ENCODE results near the gene MEI4. TPM values are rescaled to one million over a fixed set of nuclear protein-coding genes. Genes with fewer than 3 reads are reported as not detected.

Gene MEI4
- total and polyA plus RNA-seq, 4 donors, result 0.12 to 0.13 TPM; not detected in 2

GRCh38 chr6:77773157-77773822 lies 120.5 kb downstream of the MEI4 start:
- intact Hi-C loops (cut with DNase I), result no loop called here
- no peak overlapping the region for H3K27ac ChIP-seq (ENCODE audit: low read depth in 1 of 2, low read length in 2 of 2)
- no peaks in the 10 kb centered on the region for H3K27me3 ChIP-seq (ENCODE audit: control insufficient read depth in 1 of 2, insufficient read depth in 2 of 2, low read length in 1 of 2)
- no peaks in the 10 kb centered on the region for H3K4me1 ChIP-seq (ENCODE audit: control insufficient read depth in 1 of 2, insufficient read depth in 2 of 2, low read length in 2 of 2)
- DNase-seq, result no peak
- peaks cover 4% of the 10 kb centered on the region for H3K9me3 ChIP-seq (ENCODE audit: control insufficient read depth, low read length)
- H3K4me3 ChIP-seq (ENCODE audit: low read length in 2 of 2), result no peak overlapping the region
- ATAC-seq (ENCODE audit: low FRiP score), result no peak
- no peaks in the 10 kb centered on the region for H3K36me3 ChIP-seq (ENCODE audit: control insufficient read depth in 1 of 2, insufficient read depth in 2 of 2, low read length in 1 of 2)

GRCh38 chr6:77774457-77774856 lies 121.6 kb downstream of the MEI4 start:
- Histone ChIP-seq H3K36me3 (ENCODE audit: control insufficient read depth in 1 of 2, insufficient read depth in 2 of 2, low read length in 1 of 2) (no peaks in the 10 kb centered on the region), H3K4me1 (ENCODE audit: control insufficient read depth in 1 of 2, insufficient read depth in 2 of 2, low read length in 2 of 2) (no peaks in the 10 kb centered on the region), H3K9me3 (ENCODE audit: control insufficient read depth, low read length) (no peaks in the 10 kb centered on the region), H3K4me3 (ENCODE audit: low read length in 2 of 2) (no peak overlapping the region), H3K27ac (ENCODE audit: low read depth in 1 of 2, low read length in 2 of 2) (no peak overlapping the region), H3K27me3 (ENCODE audit: control insufficient read depth in 1 of 2, insufficient read depth in 2 of 2, low read length in 1 of 2) (no peaks in the 10 kb centered on the region)
- WGBS, 2 donors, result 94% methylated on average over 1 of the region's 1 CpG
- DNase-seq, result no peak
- ATAC-seq (ENCODE audit: low FRiP score), result no peak
- intact Hi-C loops (cut with DNase I), result no loop called here

- DNase-seq (no peak), ATAC-seq (ENCODE audit: low FRiP score) (no peak)
- no peaks in the 10 kb centered on the region for H3K36me3 ChIP-seq (ENCODE audit: control insufficient read depth in 1 of 2, insufficient read depth in 2 of 2, low read length in 1 of 2)
- no peaks in the 10 kb centered on the region for H3K27me3 ChIP-seq (ENCODE audit: control insufficient read depth in 1 of 2, insufficient read depth in 2 of 2, low read length in 1 of 2)
- no peak overlapping the region for H3K27ac ChIP-seq (ENCODE audit: low read depth in 1 of 2, low read length in 2 of 2)
- intact Hi-C loops (cut with DNase I), result no loop called here
- no peaks in the 10 kb centered on the region for H3K9me3 ChIP-seq (ENCODE audit: control insufficient read depth, low read length)
- H3K4me3 ChIP-seq (ENCODE audit: low read length in 2 of 2), result no peak overlapping the region
- H3K4me1 ChIP-seq (ENCODE audit: control insufficient read depth in 1 of 2, insufficient read depth in 2 of 2, low read length in 2 of 2), result no peaks in the 10 kb centered on the region
- 86 to 91% methylated on average over 1 of the region's 1 CpG for WGBS, 2 donors
Observed at GRCh38 chr6:77776441-77776840, 123.6 kb downstream of the MEI4 start.

- no peaks in the 10 kb centered on the region for H3K36me3 ChIP-seq (ENCODE audit: control insufficient read depth in 1 of 2, insufficient read depth in 2 of 2, low read length in 1 of 2)
- WGBS, 2 donors, result 97 to 98% methylated on average over 4 of the region's 4 CpGs
- H3K4me1 ChIP-seq (ENCODE audit: control insufficient read depth in 1 of 2, insufficient read depth in 2 of 2, low read length in 2 of 2), result no peaks in the 10 kb centered on the region
- intact Hi-C loops (cut with DNase I), result no loop called here
- no peaks in the 10 kb centered on the region for H3K9me3 ChIP-seq (ENCODE audit: control insufficient read depth, low read length)
- H3K4me3 ChIP-seq (ENCODE audit: low read length in 2 of 2), result no peak overlapping the region
- H3K27me3 ChIP-seq (ENCODE audit: control insufficient read depth in 1 of 2, insufficient read depth in 2 of 2, low read length in 1 of 2), result no peaks in the 10 kb centered on the region
- ATAC-seq (ENCODE audit: low FRiP score) (no peak), DNase-seq (no peak)
- H3K27ac ChIP-seq (ENCODE audit: low read depth in 1 of 2, low read length in 2 of 2), result no peak overlapping the region
Observed at GRCh38 chr6:77778527-77778926, 125.7 kb downstream of the MEI4 start.

- ATAC-seq (ENCODE audit: low FRiP score), result no peak
Observed at GRCh38 chr6:77786935-77787629, 134.2 kb downstream of the MEI4 start.

GRCh38 chr6:77796824-77797809 lies 144.3 kb downstream of the MEI4 start:
- Histone ChIP-seq H3K27me3 (ENCODE audit: control insufficient read depth in 1 of 2, insufficient read depth in 2 of 2, low read length in 1 of 2) (no peaks in the 10 kb centered on the region), H3K27ac (ENCODE audit: low read depth in 1 of 2, low read length in 2 of 2) (no peak overlapping the region), H3K9me3 (ENCODE audit: control insufficient read depth, low read length) (peaks cover 1% of the 10 kb centered on the region), H3K4me3 (ENCODE audit: low read length in 2 of 2) (no peak overlapping the region), H3K36me3 (ENCODE audit: control insufficient read depth in 1 of 2, insufficient read depth in 2 of 2, low read length in 1 of 2) (no peaks in the 10 kb centered on the region), H3K4me1 (ENCODE audit: control insufficient read depth in 1 of 2, insufficient read depth in 2 of 2, low read length in 2 of 2) (no peaks in the 10 kb centered on the region)
- ATAC-seq (ENCODE audit: low FRiP score) (no peak), DNase-seq (no peak)
- intact Hi-C loops (cut with DNase I), result no loop called here
- 84 to 86% methylated on average over 6 of the region's 6 CpGs for WGBS, 2 donors

More at GRCh38 chr6:77786935-77787629, 134.2 kb downstream of the MEI4 start:
- Histone ChIP-seq H3K4me3 (ENCODE audit: low read length in 2 of 2) (no peak overlapping the region), H3K4me1 (ENCODE audit: control insufficient read depth in 1 of 2, insufficient read depth in 2 of 2, low read length in 2 of 2) (no peaks in the 10 kb centered on the region), H3K27me3 (ENCODE audit: control insufficient read depth in 1 of 2, insufficient read depth in 2 of 2, low read length in 1 of 2) (no peaks in the 10 kb centered on the region), H3K36me3 (ENCODE audit: control insufficient read depth in 1 of 2, insufficient read depth in 2 of 2, low read length in 1 of 2) (no peaks in the 10 kb centered on the region), H3K9me3 (ENCODE audit: control insufficient read depth, low read length) (no peaks in the 10 kb centered on the region), H3K27ac (ENCODE audit: low read depth in 1 of 2, low read length in 2 of 2) (no peak overlapping the region)
- WGBS, 2 donors, result 92 to 93% methylated on average over 4 of the region's 4 CpGs
- intact Hi-C loops (cut with DNase I), result no loop called here
- DNase-seq, result no peak

- DNase-seq (no peak), ATAC-seq (ENCODE audit: low FRiP score) (no peak)
- intact Hi-C loops (cut with DNase I), result no loop called here
- Histone ChIP-seq H3K36me3 (ENCODE audit: control insufficient read depth in 1 of 2, insufficient read depth in 2 of 2, low read length in 1 of 2) (no peaks in the 10 kb centered on the region), H3K27ac (ENCODE audit: low read depth in 1 of 2, low read length in 2 of 2) (no peak overlapping the region), H3K4me3 (ENCODE audit: low read length in 2 of 2) (no peak overlapping the region), H3K27me3 (ENCODE audit: control insufficient read depth in 1 of 2, insufficient read depth in 2 of 2, low read length in 1 of 2) (no peaks in the 10 kb centered on the region), H3K4me1 (ENCODE audit: control insufficient read depth in 1 of 2, insufficient read depth in 2 of 2, low read length in 2 of 2) (peaks cover 0 to 2% of the 10 kb centered on the region in 2 donors), H3K9me3 (ENCODE audit: control insufficient read depth, low read length) (no peaks in the 10 kb centered on the region)
- 73 to 79% methylated on average over 1 of the region's 1 CpG for WGBS, 2 donors
Observed at GRCh38 chr6:77812304-77812703, 159.5 kb downstream of the MEI4 start.

GRCh38 chr6:77813090-77813489 lies 160.3 kb downstream of the MEI4 start:
- Histone ChIP-seq H3K27ac (ENCODE audit: low read depth in 1 of 2, low read length in 2 of 2) (no peak overlapping the region), H3K4me3 (ENCODE audit: low read length in 2 of 2) (no peak overlapping the region), H3K27me3 (ENCODE audit: control insufficient read depth in 1 of 2, insufficient read depth in 2 of 2, low read length in 1 of 2) (no peaks in the 10 kb centered on the region), H3K36me3 (ENCODE audit: control insufficient read depth in 1 of 2, insufficient read depth in 2 of 2, low read length in 1 of 2) (no peaks in the 10 kb centered on the region), H3K4me1 (ENCODE audit: control insufficient read depth in 1 of 2, insufficient read depth in 2 of 2, low read length in 2 of 2) (peaks cover 0 to 2% of the 10 kb centered on the region in 2 donors), H3K9me3 (ENCODE audit: control insufficient read depth, low read length) (no peaks in the 10 kb centered on the region)
- intact Hi-C loops (cut with DNase I), result no loop called here
- WGBS, 2 donors, result 93 to 96% methylated on average over 1 of the region's 1 CpG
- DNase-seq (no peak), ATAC-seq (ENCODE audit: low FRiP score) (no peak)

Measured in aorta (tissue), 5 donors.